ENCODE results near the gene DHX32.
"Not testable (repeated sequence)": the region's sequence is repeated elsewhere in the genome, so short reads cannot be mapped to it uniquely, and the experiment has no call there.

DHX32 gene, protein sequence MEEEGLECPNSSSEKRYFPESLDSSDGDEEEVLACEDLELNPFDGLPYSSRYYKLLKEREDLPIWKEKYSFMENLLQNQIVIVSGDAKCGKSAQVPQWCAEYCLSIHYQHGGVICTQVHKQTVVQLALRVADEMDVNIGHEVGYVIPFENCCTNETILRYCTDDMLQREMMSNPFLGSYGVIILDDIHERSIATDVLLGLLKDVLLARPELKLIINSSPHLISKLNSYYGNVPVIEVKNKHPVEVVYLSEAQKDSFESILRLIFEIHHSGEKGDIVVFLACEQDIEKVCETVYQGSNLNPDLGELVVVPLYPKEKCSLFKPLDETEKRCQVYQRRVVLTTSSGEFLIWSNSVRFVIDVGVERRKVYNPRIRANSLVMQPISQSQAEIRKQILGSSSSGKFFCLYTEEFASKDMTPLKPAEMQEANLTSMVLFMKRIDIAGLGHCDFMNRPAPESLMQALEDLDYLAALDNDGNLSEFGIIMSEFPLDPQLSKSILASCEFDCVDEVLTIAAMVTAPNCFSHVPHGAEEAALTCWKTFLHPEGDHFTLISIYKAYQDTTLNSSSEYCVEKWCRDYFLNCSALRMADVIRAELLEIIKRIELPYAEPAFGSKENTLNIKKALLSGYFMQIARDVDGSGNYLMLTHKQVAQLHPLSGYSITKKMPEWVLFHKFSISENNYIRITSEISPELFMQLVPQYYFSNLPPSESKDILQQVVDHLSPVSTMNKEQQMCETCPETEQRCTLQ

DNA sequence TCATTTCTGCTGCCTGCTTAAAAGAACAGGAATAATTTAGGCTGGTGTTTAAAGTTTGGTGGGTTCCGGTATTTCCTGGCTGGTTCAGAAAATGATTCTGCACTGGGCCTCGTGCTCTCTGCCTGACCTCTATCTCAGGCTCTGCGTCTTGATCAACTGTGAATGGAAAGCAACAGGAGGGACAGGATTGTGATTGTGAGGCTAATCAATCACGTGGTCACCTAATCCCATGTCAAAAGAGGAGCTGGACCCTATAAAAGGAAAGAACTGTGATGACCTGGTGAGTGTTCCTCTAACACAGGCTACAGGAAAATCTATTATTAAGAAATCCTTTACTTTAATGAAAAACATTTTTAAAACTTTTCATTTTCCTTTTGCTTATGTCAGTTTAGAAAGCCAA is at the start of gene DHX32:
TSS of gene DHX32 (minus strand) at position 101 of the 400 bp plus-strand sequence. CDS start 468 bp downstream, outside the sequence.
- no peak for DNase-seq (ENCODE audit: low spot score)

DNA sequence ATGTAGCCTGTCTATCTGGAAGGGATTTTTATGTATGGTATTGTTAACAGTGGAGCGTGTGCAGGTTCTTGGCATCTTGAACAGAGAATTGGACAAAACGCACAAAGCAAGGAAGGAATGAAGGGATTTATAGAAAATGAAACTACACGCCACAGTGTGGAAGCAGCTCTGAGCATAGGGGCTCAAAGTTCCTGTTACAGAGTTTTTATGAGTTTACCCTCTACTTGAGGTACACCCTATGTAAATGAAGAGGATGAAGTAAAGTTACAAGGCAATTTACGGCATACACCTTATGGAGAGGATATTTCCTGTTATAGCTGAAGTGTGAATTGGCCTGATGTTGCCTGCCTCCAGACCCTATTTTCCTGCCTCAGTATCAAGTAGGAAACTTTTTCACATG is 48.5 kb upstream of the DHX32 start:
- no peak for DNase-seq (ENCODE audit: low spot score)

DNA sequence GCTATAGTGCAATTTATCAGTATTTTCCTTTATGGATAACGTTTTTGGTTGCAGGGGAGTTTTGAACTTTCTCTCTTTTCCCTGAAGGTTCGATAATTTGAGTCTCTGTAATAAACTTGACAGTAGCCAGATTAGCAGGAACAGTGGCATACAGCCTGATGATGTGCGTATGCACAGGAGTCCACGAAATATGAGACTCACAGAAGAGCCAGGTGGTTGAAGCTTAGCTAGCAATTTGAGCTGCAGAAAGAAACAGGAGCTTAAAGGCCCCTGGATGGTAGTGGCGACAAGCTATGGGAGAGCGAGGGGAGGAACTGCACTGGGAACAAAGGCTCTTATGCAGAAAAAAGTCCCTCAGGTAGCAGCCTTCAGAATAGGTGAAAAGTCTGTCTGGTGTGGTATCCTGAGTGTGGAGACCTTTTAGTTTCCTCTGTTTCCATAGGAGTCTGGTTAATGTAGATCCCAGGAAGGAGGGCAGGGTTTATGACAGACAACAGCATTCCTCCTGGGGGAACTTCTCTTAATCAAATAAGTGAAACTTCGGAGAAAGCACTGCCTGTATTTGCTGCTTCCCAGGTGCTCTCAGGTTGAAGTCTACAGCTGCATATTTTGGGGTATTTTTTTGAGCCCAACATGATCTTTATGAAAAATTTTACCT is 48.0 kb upstream of the DHX32 start:
- DNase-seq (ENCODE audit: low spot score) = no peak

DNA sequence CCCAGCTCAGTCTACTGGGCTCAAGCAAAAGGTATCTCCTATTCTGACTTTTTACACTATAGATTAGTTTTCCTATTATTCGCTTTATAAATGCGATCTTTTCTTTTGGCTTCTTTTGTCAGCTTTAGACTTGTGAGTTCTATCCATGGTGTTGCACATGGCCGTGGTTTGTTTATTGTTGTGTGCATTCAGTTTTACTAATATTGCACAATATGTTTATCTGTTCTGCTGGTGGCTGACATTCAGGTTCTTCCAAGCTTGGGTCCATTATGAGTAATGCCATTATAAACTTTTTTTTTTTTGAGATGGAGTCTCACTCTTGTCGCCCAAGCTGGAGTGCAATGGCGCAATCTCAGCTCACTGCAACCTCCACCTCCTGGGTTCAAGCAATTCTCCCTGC is 46.2 kb upstream of the DHX32 start:
- DNase-seq (ENCODE audit: low spot score) = not testable (repeated sequence)

DNA sequence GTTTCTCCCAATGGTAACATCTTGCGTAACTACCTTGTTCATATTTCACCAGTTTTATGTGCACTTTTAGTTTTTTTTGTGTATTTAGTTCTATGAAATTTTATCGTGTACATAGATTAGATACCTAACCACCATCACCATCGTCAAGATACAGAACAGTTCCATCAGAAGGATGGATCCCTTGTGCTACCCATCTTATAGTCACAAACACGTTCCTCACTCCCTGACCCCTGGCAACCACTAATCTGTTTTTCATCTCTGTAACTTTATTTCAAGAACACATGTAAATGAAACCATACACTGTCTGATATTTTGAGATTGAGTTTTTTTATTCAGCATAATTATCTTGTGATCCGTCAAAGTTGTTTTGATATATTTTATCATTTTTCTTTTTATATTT is 45.2 kb upstream of the DHX32 start:
- DNase-seq (ENCODE audit: low spot score) = no peak

DNA sequence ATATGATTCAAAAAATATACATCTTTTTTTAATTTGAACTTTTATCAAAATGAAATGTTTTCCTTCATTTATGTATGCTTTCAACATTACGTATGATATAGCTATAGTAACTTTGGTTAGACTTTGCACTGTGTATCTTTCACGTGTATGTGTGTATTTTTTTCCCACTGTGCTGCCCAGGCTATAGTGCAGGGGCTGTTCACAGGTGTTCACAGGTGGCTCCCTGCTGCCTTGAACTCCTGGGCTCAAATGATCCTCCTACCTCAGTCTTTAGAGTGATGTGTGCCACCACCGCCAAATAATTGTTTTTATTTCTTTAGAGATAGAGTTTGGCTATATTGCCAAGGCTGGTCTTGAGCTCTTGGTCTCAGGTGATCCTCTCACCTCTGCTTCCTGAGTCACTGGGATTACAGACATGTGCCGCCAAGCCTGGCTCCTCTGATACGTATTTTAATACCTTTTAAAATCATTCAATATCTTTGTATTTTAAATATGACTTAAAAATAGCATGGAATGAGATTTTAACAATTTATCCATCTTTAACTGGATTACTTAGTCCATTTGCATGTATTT is 44.3 kb upstream of the DHX32 start:
- DNase-seq (ENCODE audit: low spot score) = no peak

DNA sequence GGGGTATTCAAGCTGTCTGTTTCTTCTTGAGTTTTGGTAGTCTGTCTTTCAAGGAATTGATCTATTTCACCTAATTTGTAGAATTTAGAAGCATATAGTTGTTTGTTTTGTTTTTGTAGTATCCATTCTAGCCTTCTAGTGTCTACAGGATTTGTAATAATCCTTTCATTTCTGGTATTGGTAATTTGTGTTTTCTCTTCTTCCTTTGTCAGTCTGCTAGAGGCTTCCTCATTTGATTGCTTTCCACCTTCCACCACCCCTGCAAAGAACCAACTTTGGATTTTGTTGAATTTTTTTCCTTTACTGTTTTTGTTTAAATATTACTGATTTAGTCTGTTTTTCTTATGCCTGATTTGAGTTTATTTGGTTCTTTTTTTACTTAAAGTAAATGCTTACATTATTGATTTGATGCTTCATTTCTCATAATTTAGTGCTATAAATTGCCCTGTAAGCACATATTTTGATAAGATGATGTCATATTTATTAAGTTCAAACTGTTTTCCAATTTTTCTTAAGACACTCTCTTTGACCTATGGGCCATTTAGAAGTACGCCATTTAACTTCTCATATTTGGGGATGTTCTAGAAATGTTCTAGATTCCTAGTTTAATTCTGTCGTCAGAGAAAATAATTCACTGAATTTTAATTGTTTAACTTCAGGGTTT is 40.7 kb upstream of the DHX32 start:
- not testable (repeated sequence) for DNase-seq (ENCODE audit: low spot score)

DNA sequence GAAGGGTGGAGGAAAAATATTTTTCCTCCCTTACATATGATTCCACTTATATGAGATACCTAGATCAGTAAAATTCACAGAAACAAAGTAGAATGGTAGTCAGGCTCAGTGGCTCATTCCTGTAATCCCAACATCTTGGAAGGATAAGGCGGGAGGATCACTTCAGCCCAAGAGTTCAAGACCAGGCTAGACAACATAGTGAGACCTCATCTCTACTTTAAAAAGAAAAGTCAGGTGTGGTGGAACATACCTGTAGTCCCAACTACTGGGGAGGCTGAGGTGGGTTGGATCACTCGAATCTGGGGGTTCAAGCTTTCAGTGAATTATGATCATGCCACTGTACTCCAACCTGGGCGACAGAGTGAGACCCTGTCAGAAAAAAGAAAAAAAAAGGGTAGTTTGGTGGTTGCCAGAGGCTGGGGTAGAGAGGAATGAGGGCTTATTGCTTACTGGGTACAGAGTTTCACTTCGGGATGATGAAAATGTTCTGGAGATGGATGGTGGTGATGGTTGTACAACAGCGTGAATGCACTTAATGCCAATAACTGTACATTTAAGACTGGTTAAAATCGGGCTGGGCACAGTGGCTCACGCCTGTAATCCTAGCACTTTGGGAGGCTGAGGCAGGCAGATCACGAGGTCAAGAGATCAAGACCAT is 36.7 kb upstream of the DHX32 start:
- DNase-seq (ENCODE audit: low spot score) = not testable (repeated sequence)

DNA sequence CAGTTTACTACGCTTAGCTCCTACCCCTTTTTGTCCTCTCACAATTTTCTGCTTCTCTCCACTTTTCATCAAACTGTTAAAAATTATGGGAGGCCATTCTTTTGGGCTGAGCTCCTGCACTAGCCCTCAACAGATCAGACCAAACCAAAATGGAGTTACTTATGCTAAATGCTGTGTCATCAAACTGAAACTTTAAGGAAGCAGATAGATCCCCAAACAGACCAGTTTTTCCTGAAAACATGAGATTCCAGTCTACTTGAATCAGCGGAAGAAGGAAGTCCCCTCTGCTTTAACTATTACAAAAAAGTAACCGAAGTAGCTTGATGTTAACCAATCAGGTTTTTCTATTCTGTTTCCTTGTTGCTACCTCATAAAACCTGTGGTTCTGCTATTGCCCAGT is 35.9 kb upstream of the DHX32 start:
- no peak for DNase-seq (ENCODE audit: low spot score)

DNA sequence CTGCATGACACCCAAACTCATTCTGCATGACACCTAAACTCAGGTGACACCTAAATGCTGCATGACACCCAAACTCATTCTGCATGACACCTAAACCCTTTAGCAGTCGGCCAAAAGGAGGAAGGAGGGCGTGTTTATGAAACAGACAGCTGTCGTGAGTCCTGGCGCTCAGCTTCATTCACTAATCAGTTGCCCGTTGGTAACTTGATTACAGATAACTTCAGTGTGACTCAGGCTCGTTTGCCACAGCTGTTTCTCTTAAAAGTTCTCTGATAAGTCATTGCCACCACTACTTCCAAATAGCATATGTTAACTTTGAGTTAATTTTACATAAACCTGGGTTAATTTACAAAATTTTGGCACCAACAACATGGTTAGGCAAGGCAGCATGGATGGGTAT is 32.2 kb upstream of the DHX32 start:
- not testable (repeated sequence) for DNase-seq (ENCODE audit: low spot score)

DNA sequence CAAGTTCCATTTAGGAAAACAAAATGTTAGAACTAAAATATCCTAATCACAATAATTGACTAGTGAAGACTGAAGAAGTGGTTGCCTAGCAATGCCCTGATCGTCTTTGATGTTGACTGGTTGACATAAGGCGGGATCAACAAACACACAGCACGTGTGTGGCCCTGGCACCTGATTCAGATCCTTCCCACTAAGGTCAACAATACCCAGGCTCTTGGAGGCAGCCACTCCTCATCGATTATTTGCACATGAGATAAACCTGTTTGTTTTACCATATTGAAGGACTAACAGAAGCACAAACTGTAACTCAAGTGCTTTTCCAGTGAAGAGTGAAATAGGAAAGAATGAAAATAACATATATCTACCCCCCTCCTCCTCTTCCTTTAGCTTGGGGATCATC is 30.9 kb upstream of the DHX32 start:
- DNase-seq (ENCODE audit: low spot score) = no peak

DNA sequence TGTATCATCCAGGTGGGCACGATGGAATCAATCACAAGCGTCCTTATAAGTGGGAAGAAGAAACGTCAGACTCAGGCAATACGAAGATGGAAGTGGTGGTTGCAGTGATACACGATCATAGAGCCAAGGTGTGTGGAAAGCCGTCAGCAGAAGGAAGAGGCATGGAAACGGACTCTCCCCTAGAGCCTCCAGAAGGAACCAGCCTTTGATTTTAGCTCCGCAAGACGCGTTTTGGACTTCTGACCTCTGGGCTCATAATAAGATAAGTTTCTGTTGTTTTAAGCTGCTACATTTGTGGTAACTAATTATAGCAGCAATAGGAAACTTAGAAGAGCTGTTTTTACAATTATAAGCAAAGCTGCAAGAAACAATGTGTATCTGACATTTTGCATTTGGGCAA is 30.1 kb upstream of the DHX32 start:
- no peak for DNase-seq (ENCODE audit: low spot score)

DNA sequence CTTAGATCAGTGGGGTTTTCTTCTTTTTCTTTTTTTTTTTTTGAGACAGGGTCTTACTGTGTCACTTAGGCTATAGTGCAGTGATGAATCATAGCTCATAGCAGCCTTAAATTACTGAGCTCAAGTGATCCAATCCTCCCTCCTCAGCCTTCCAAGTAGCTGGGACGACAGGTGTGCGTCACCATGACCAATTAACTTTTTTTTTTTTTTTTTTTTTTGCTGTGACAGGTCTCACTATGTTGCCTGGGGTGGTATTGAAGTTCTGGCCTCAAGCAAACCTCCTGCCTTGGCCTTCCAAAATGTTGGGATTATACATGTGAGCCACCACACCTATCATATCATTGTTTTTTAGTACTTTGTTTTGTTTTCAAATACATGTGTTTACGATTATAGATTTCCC is 28.4 kb upstream of the DHX32 start:
- DNase-seq (ENCODE audit: low spot score) = not testable (repeated sequence)

DNA sequence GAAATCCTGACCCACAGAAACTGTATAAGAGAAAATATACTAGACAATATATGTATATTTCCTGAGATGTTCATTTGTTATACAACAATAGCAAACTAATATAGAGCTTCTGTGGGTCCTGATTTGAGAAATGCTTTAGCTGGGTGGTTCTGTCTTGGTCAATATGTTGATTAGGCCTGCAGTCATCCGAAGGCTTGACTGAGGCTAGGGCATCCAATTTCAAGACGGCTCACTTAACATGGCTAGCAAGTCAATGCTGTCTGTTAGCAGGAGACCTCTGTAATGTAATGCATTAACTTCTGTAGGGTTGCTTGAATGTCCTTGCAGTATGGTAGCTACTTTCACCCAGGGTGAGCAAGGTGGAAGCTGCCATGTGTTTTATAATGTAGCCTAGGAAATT is 27.7 kb upstream of the DHX32 start:
- not testable (repeated sequence) for DNase-seq (ENCODE audit: low spot score)

DNA sequence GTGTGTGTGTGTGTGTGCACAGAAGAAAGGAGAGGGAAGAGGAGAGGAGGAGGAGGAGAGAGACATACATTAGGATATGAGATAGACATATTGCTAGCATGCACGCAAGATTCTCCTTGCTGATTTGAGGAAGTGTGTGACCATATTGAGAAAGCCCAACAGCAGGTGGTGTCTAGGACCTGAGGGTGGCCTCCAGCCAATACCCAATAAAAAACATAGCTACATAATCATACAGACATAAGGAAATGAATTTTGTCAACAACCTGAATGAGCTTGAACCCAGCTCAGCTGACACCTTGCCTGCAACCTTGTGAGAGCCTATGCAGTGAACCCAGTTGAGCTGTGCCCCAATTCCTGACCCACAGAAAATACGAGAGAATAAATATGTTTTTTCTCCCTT is 26.5 kb upstream of the DHX32 start:
- DNase-seq (ENCODE audit: low spot score) = not testable (repeated sequence)

DNA sequence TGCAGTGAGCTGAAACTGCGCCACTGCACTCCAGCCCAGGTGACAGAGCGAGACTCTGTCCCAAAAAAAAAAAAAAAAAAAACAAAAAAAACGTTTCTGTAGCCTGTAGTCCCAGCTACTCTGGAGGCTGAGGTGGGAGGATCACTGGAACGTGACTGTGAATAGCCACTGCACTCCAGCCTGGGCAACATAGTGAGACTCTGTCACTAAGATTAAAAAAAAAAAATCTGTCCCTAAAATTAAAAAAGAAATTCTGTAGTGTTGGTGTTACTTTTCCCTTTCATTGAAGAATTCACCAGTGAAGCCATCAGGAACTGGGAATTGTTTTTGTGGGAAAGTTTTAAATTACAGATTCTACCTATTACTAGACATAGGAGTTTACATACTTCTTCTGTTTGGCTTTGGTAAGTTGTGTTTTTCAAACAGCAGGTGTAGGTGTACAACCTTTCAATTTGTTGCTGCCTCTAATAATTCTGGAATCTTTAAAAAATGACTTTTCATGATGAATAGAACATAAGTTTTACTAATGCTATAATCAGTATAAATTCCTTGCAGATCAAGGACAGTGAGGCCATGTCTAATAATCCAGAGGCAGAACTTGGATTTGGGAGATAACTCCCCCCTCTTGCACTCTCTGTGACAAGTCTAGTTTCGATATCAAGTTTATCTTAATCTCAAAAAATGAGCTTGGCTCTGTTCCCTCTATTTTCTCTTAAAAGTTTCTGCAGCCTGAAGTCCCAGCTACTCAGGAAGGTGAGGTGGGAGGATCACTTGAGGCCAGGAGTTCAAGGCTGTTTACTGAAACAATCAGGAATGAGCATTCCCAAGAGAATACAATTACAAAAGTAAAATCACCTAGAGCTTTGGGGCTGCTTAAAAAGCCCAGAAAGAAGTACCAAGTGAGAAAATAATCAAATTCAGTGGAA is 24.2 kb upstream of the DHX32 start:
- not testable (repeated sequence) for DNase-seq (ENCODE audit: low spot score)

DNA sequence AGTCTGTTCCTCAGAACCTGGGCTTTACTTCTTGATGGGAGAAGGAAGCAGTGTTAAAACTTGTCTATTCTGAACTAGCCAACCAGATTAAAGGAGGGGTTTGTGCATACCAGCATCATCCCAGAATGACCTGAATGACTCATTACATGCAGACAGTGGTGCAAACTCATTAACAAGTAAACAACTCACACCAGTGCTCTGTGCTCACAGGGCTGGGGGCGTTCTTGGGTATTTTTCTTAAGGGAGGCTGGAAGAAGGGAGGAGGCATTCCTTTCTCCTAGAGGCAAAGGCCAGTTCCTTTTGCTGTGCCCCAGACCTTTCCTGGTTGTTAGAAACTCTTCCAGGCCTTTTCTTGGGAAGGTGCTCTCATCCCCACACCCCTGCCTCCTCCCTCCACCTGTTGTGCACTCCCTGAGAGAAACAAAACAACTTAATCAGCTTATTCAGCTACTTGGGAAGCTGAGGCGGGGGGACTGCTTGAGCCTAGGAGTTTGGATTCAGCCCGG is 22.1 kb upstream of the DHX32 start:
- not testable (repeated sequence) for DNase-seq (ENCODE audit: low spot score)

DNA sequence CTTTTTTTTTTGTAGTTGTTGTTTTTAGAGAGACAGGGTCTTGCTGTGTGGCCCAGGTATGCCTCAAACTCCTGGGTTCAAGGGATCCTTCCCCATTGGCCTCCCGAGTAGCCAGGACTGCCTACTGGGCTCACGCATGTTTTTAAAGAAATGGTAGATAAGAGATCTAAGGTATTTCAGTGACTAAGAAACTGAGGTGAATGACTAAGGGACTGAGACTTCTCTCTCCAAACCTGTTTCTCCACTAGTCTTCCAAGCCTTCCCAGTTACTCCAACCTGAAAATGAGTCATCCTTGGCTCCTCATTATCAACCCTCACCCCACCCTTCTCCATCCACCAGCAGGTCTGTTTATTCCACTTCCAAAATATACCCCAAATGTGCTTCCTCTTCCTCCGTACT is 19.9 kb upstream of the DHX32 start:
- peak; percentile 66 for DNase-seq (ENCODE audit: low spot score)

DNA sequence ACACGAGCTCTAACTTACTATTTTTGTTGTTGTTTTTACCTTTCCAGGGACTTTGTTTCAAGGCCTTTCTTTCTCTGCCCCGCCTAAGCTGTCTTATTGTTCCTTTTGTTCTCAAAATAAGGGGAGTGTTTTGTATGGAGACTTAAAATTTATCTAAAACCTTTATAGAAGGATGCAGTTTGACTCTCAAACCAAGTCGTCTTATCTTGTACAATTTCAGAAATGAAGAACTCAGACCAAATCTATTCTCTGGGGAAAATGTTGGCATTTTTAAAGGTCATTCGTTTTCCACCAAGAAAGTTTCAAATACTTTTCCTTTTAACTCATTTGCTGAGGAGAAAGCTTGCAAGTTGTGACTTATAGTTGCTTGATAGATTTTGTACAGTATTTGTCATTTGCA is 16.2 kb upstream of the DHX32 start:
- DNase-seq (ENCODE audit: low spot score) = not testable (repeated sequence)

Measured in LoVo (cell line).